ENCODE data around the gene DPY19L1.

Gene DPY19L1

GRCh38 chr7:35032166-35032565, 5.1 kb downstream of the DPY19L1 start:
- DNase-seq (ENCODE audit: low read depth) = no peak
- no peak for TF ChIP-seq CTCF (IDR thresholded peaks at IDR 0.05; ENCODE audit: low read depth, low read length, missing control alignments)
- no peak overlapping the region for H3K4me3 ChIP-seq (ENCODE audit: low read depth, low read length)

- no peak for TF ChIP-seq CTCF (IDR thresholded peaks at IDR 0.05; ENCODE audit: low read depth, low read length, missing control alignments)
- DNase-seq (ENCODE audit: low read depth) = no peak
- no peak overlapping the region for H3K4me3 ChIP-seq (ENCODE audit: low read depth, low read length)
These were observed 6.4 kb downstream of the DPY19L1 start for GRCh38 chr7:35030848-35031247.

GRCh38 chr7:35029311-35029710, 8.0 kb downstream of the DPY19L1 start:
- no peak for TF ChIP-seq CTCF (IDR thresholded peaks at IDR 0.05; ENCODE audit: low read depth, low read length, missing control alignments)
- no peak for DNase-seq (ENCODE audit: low read depth)
- no peak overlapping the region for H3K4me3 ChIP-seq (ENCODE audit: low read depth, low read length)

GRCh38 chr7:35026150-35026549, 11.1 kb downstream of the DPY19L1 start:
- no peak for DNase-seq (ENCODE audit: low read depth)
- TF ChIP-seq CTCF (IDR thresholded peaks at IDR 0.05; ENCODE audit: low read depth, low read length, missing control alignments) = no peak
- H3K4me3 ChIP-seq (ENCODE audit: low read depth, low read length) = no peak overlapping the region

GRCh38 chr7:35025369-35025870, 11.9 kb downstream of the DPY19L1 start:
- H3K4me3 ChIP-seq (ENCODE audit: low read depth, low read length) = no peak overlapping the region
- no peak for TF ChIP-seq CTCF (IDR thresholded peaks at IDR 0.05; ENCODE audit: low read depth, low read length, missing control alignments)
- DNase-seq (ENCODE audit: low read depth) = no peak

GRCh38 chr7:35024298-35024697, 13.0 kb downstream of the DPY19L1 start:
- DNase-seq (ENCODE audit: low read depth) = no peak
- no peak for TF ChIP-seq CTCF (IDR thresholded peaks at IDR 0.05; ENCODE audit: low read depth, low read length, missing control alignments)
- no peak overlapping the region for H3K4me3 ChIP-seq (ENCODE audit: low read depth, low read length)

- H3K4me3 ChIP-seq (ENCODE audit: low read depth, low read length) = no peak overlapping the region
- DNase-seq (ENCODE audit: low read depth) = no peak
- no peak for TF ChIP-seq CTCF (IDR thresholded peaks at IDR 0.05; ENCODE audit: low read depth, low read length, missing control alignments)
These were observed 14.6 kb downstream of the DPY19L1 start for GRCh38 chr7:35022725-35023124.

Data from GM12864 (cell line).